Measurements from ENCODE around the gene CAMK2B. TPM values are rescaled to one million over a fixed set of nuclear protein-coding genes. Genes with fewer than 3 reads are reported as not detected.

The CAMK2B gene
- total RNA-seq, 4 donors from 2014 or later: 35.3 to 64.8 (median 46.0) TPM

DNA sequence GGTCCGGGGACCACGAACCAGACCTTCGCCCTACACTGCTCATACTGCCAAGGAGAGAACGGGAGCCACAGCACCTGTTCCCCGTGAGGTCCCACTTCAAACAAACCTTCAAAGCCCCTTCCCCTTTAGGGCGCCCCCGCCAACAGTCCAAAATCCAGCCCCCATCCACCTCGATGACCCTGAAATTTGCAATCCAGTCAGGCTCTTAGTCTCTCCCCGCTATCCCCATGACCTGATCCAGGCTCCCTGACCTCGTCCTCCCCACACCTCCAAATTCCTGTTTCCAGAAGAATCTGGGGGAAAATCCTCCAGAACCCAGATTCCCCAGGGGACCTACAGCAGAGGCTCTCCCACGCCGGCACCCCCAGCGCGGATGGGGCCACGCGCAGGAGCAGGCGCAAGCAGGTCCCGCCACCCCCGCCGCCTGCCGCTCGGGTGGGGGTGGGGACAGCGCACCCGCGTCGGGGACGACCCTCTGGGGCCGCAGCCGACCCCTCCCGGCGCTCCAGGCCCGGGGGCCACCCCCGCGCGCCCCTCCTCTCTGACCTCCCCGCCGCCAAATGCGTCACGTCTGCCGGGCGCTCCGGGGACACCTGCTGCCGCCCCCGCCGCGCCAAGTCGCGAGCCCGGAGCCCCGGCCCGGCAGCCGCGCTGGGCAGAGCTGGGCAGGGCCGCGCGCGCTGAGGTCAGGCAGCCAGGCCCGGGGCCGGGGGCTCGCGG lies 753 bp downstream of the CAMK2B start:
- ATAC-seq: peak; percentile 12 to 20
- no peaks in the 10 kb centered on the region for H3K36me3 ChIP-seq
- peaks cover 35 to 40% of the 10 kb centered on the region in 2 donors for H3K4me1 ChIP-seq
- peak overlapping the region; percentile 94 to 98 (median 95) for H3K27ac ChIP-seq
- TF ChIP-seq, protein P1, sequence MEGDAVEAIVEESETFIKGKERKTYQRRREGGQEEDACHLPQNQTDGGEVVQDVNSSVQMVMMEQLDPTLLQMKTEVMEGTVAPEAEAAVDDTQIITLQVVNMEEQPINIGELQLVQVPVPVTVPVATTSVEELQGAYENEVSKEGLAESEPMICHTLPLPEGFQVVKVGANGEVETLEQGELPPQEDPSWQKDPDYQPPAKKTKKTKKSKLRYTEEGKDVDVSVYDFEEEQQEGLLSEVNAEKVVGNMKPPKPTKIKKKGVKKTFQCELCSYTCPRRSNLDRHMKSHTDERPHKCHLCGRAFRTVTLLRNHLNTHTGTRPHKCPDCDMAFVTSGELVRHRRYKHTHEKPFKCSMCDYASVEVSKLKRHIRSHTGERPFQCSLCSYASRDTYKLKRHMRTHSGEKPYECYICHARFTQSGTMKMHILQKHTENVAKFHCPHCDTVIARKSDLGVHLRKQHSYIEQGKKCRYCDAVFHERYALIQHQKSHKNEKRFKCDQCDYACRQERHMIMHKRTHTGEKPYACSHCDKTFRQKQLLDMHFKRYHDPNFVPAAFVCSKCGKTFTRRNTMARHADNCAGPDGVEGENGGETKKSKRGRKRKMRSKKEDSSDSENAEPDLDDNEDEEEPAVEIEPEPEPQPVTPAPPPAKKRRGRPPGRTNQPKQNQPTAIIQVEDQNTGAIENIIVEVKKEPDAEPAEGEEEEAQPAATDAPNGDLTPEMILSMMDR (IDR thresholded peaks at IDR 0.05 in 4 of 5, conservative IDR thresholded peaks at IDR 0.05 in 1 of 5): no peak
- peak; percentile 57 to 61 for TF ChIP-seq POLR2A (IDR thresholded peaks at IDR 0.05)
- H3K4me3 ChIP-seq: peak overlapping the region; percentile 42 to 61 (median 58)
- no peak for DNase-seq
- H3K27me3 ChIP-seq: no peaks in the 10 kb centered on the region
- intact Hi-C loops (cut with DNase I; ENCODE audit: low total_unique reads) (loop anchor here (1.0 to 5.0 kb wide), 6 partner anchors 42 to 257 kb away; partner anchors contain the start of genes NUDCD3, PGAM2 and POLM), in situ Hi-C loops (cut with MboI; ENCODE audit: low sequenced_read_pairs in 4 of 4) (no loop called here)
- no peaks in the 10 kb centered on the region for H3K9me3 ChIP-seq

DNA sequence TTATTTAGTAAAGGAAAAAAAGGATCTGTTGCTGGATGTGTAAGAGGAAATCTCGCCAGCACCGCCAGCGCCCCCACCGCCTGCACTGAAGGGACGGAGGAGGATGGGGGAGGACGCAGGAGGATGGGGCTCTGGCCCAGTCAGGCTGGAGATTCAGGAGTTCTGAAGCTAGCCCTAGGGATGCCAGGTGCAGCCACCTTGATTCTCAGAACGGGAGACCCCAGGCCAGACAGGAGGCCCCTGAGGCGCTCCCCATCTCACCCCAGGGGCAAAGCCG lies 1.3 kb downstream of the CAMK2B start:
- Histone ChIP-seq H3K9me3 (no peaks in the 10 kb centered on the region), H3K4me1 (peaks cover 40 to 45% of the 10 kb centered on the region in 2 donors), H3K27me3 (no peaks in the 10 kb centered on the region), H3K36me3 (no peaks in the 10 kb centered on the region), H3K4me3 (peak overlapping the region; percentile 42 to 61 (median 58)), H3K27ac (peak overlapping the region; percentile 94 to 98 (median 95))
- ATAC-seq (no peak), DNase-seq (peak in 1 of 2 donors; percentile 55)
- in situ Hi-C loops (cut with MboI; ENCODE audit: low sequenced_read_pairs in 4 of 4): no loop called here
- no peak for TF ChIP-seq POLR2A (IDR thresholded peaks at IDR 0.05)
- TF ChIP-seq, protein P1 (IDR thresholded peaks at IDR 0.05 in 4 of 5, conservative IDR thresholded peaks at IDR 0.05 in 1 of 5): no peak
- intact Hi-C loops (cut with DNase I; ENCODE audit: low total_unique reads): loop anchor here (2.0 to 5.0 kb wide), 4 partner anchors 41 to 257 kb away; partner anchors contain the start of genes NUDCD3, PGAM2 and POLM

DNA sequence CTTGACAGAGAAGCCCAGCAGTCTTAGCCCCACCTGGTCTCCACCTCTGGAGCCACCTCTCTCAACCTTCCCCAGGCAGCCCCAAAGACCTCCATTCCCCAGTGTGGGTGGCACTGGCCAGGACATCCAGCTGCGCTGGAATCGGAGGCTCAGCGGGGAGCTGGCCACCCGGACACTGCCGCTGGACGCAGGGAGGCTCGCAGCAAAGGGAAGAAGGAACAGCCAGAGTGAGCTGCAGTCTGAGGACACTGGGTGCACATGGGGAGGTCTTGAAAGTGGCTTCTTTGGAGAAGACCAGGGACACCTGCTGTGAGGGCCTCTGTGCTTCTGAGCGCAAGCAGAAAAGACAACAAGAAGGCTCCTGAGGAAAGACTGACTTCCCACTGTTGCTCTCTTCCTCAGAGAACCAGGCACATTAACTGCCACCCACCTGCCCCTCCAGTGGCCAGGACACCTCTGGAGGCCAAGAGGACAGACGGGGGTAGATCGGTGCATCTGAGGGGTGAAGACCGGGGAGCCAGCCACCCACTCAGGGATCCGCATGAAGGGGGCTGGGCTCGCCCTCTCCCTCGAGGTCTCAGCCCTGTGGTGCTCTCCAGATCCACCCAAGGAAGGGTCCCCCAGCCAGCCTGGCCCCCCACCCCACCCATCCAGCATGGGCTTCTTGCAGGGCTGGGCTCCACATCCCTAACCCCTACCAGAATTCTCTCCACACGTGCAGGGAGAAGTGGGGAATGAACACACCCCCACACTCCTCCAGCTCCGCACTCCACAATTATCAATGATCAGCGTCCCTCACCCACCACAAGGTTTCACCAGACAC lies 1.8 kb downstream of the CAMK2B start:
- Histone ChIP-seq H3K27ac (peak overlapping the region; percentile 94 to 98 (median 95)), H3K27me3 (no peaks in the 10 kb centered on the region), H3K36me3 (no peaks in the 10 kb centered on the region), H3K9me3 (no peaks in the 10 kb centered on the region), H3K4me1 (peaks cover 46 to 51% of the 10 kb centered on the region in 2 donors), H3K4me3 (peak overlapping the region in 1 of 4 donors; percentile 25)
- ATAC-seq (peak in 1 of 2 donors; percentile 2), DNase-seq (no peak)
- in situ Hi-C loops (cut with MboI; ENCODE audit: low sequenced_read_pairs in 4 of 4) (no loop called here), intact Hi-C loops (cut with DNase I; ENCODE audit: low total_unique reads) (loop anchor here (2.0 to 5.0 kb wide), 5 partner anchors 41 to 256 kb away; partner anchors contain the start of genes NUDCD3, PGAM2 and POLM)
- TF ChIP-seq, protein P1 (IDR thresholded peaks at IDR 0.05 in 4 of 5, conservative IDR thresholded peaks at IDR 0.05 in 1 of 5): no peak
- TF ChIP-seq POLR2A (IDR thresholded peaks at IDR 0.05): no peak

DNA sequence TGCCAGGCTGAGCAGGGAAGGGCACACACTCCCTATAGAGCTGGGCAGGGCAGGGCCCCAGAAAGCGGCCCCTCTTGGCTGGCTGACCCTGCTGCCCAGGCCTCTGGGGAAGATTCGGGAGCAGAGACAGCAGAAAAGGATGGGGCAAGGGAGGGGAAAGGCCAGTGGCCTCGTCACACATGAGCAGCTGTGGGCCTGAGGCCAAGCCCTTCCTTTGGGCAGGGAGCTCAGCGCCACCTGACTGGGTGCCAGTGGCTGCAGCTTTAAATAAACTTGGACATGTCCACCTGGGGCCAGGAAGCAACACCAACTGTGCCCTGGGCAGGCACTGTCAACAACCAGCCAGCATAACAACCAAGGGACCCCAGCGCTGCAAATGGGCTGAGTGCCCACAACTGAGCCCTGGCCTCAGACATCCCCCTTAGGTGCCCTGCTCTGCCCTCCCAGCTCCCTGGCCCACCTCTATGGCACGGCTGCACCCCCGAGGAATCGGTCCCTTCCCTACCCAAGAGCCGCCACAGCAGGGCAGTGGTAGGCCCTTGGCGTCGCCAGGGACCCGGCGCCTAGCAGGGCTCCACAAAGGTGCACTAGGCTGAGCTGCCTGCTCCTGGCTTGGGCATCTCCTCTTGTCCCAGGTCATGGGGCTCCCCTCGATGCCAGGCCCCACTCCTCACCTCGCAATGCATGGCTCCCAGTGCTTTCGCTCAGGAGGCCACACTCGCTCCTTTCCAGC lies 2.6 kb downstream of the CAMK2B start:
- no peaks in the 10 kb centered on the region for H3K9me3 ChIP-seq
- intact Hi-C loops (cut with DNase I; ENCODE audit: low total_unique reads) (loop anchor here (2.0 to 5.0 kb wide), 4 partner anchors 64 to 255 kb away; partner anchors contain the start of genes NUDCD3, PGAM2 and POLM), in situ Hi-C loops (cut with MboI; ENCODE audit: low sequenced_read_pairs in 4 of 4) (no loop called here)
- ATAC-seq (peak; percentile 64 to 72), DNase-seq (peak; percentile 94 to 98)
- peak overlapping the region in 2 of 4 donors; percentile 26 to 28 for H3K4me3 ChIP-seq
- H3K36me3 ChIP-seq: no peaks in the 10 kb centered on the region
- TF ChIP-seq, protein P1 (IDR thresholded peaks at IDR 0.05 in 4 of 5, conservative IDR thresholded peaks at IDR 0.05 in 1 of 5): no peak
- peak; percentile 53 to 65 for TF ChIP-seq POLR2A (IDR thresholded peaks at IDR 0.05)
- peaks cover 54 to 59% of the 10 kb centered on the region in 2 donors for H3K4me1 ChIP-seq
- peak overlapping the region; percentile 94 to 98 (median 95) for H3K27ac ChIP-seq
- no peaks in the 10 kb centered on the region for H3K27me3 ChIP-seq

All from gastrocnemius medialis (tissue), 4 donors.